ENCODE data around the gene ABCA1.

The ABCA1 gene

GRCh38 chr9:104842698-104843097 is 85.3 kb downstream of the ABCA1 start:
- Histone ChIP-seq H3K9me3 (ENCODE audit: severe bottlenecking) (no peaks in the 10 kb centered on the region), H3K4me3 (ENCODE audit: low read depth, low read length) (no peak overlapping the region), H3K27ac (no peak overlapping the region), H3K36me3 (no peaks in the 10 kb centered on the region), H3K27me3 (ENCODE audit: insufficient read depth, low read depth, severe bottlenecking) (no peaks in the 10 kb centered on the region)
- no peak for DNase-seq
- no peak for TF ChIP-seq CTCF (IDR thresholded peaks at IDR 0.05; ENCODE audit: low read depth, low read length)

- TF ChIP-seq CTCF (IDR thresholded peaks at IDR 0.05; ENCODE audit: low read depth, low read length), result no peak
- Histone ChIP-seq H3K4me3 (ENCODE audit: low read depth, low read length) (no peak overlapping the region), H3K27ac (no peak overlapping the region), H3K36me3 (no peaks in the 10 kb centered on the region; the same call in 1 of the 2 replicates), H3K9me3 (ENCODE audit: severe bottlenecking) (no peaks in the 10 kb centered on the region), H3K27me3 (ENCODE audit: insufficient read depth, low read depth, severe bottlenecking) (no peaks in the 10 kb centered on the region)
- DNase-seq, result no peak
These were observed 86.3 kb downstream of the ABCA1 start for GRCh38 chr9:104841601-104842141.

GRCh38 chr9:104838958-104839357 is 89.0 kb downstream of the ABCA1 start:
- DNase-seq, result no peak
- TF ChIP-seq CTCF (IDR thresholded peaks at IDR 0.05; ENCODE audit: low read depth, low read length), result no peak
- Histone ChIP-seq H3K27me3 (ENCODE audit: insufficient read depth, low read depth, severe bottlenecking) (no peaks in the 10 kb centered on the region), H3K4me3 (ENCODE audit: low read depth, low read length) (no peak overlapping the region), H3K36me3 (peaks cover 4% of the 10 kb centered on the region), H3K27ac (no peak overlapping the region), H3K9me3 (ENCODE audit: severe bottlenecking) (no peaks in the 10 kb centered on the region)

- no peak for DNase-seq
- no peak for TF ChIP-seq CTCF (IDR thresholded peaks at IDR 0.05; ENCODE audit: low read depth, low read length)
- H3K4me3 ChIP-seq (ENCODE audit: low read depth, low read length), result no peak overlapping the region
- H3K27me3 ChIP-seq (ENCODE audit: insufficient read depth, low read depth, severe bottlenecking), result no peaks in the 10 kb centered on the region
- peaks cover 4% of the 10 kb centered on the region for H3K36me3 ChIP-seq
- H3K9me3 ChIP-seq (ENCODE audit: severe bottlenecking), result no peaks in the 10 kb centered on the region
- no peak overlapping the region for H3K27ac ChIP-seq
These were observed 91.2 kb downstream of the ABCA1 start for GRCh38 chr9:104836767-104837166.

GRCh38 chr9:104836235-104836634 is 91.7 kb downstream of the ABCA1 start:
- Histone ChIP-seq H3K9me3 (ENCODE audit: severe bottlenecking) (no peaks in the 10 kb centered on the region), H3K27ac (peak overlapping the region; percentile 13; the same call in 1 of the 2 replicates), H3K36me3 (peaks cover 6% of the 10 kb centered on the region), H3K4me3 (ENCODE audit: low read depth, low read length) (no peak overlapping the region), H3K27me3 (ENCODE audit: insufficient read depth, low read depth, severe bottlenecking) (no peaks in the 10 kb centered on the region)
- TF ChIP-seq CTCF (IDR thresholded peaks at IDR 0.05; ENCODE audit: low read depth, low read length), result no peak
- DNase-seq, result peak; percentile 23

- no peaks in the 10 kb centered on the region for H3K9me3 ChIP-seq (ENCODE audit: severe bottlenecking)
- no peak overlapping the region for H3K4me3 ChIP-seq (ENCODE audit: low read depth, low read length)
- no peak for DNase-seq
- H3K27ac ChIP-seq, result no peak overlapping the region
- H3K36me3 ChIP-seq, result peaks cover 6% of the 10 kb centered on the region
- H3K27me3 ChIP-seq (ENCODE audit: insufficient read depth, low read depth, severe bottlenecking), result no peaks in the 10 kb centered on the region
- no peak for TF ChIP-seq CTCF (IDR thresholded peaks at IDR 0.05; ENCODE audit: low read depth, low read length)
These were observed 92.8 kb downstream of the ABCA1 start for GRCh38 chr9:104835161-104835560.

All from WERI-Rb-1 (cell line).